Memory B cell (primary cell): ENCODE results near the gene UBASH3B.
A peak's percentile ranks its signal among the peaks of the same experiment; 100 is the strongest.

Experiments
- ATAC-seq: fragments of 150-1000 bp; cut with Tn5 transposase; 2 replicates; pipeline ENCODE4 v1.10.0; 2021; ENCODE audit warnings: low read depth, mild to moderate bottlenecking, moderate library complexity
- DNase-seq, 2 donors: peaks; one replicate each; pipeline ENCODE4 v3.0.0; 2022; ENCODE audit warnings: low spot score in 2 of 2
- H3K27ac Mint-ChIP-seq: one replicate; pipeline ENCODE4 v1.8.0; 2022; ENCODE audit warnings: mild to moderate bottlenecking, moderate library complexity, mixed read lengths
- H3K27me3 Mint-ChIP-seq: one replicate; pipeline ENCODE4 v1.8.0; 2022; ENCODE audit warnings: mixed read lengths
- H3K36me3 Mint-ChIP-seq: one replicate; pipeline ENCODE4 v1.8.0; 2022; ENCODE audit warnings: mild to moderate bottlenecking, mixed read lengths
- H3K4me1 Mint-ChIP-seq: one replicate; pipeline ENCODE4 v1.8.0; 2022; ENCODE audit warnings: mixed read lengths
- H3K4me3 Mint-ChIP-seq: one replicate; pipeline ENCODE4 v1.8.0; 2022; ENCODE audit warnings: mild to moderate bottlenecking, moderate library complexity, mixed read lengths
- H3K9me3 Mint-ChIP-seq: one replicate; pipeline ENCODE4 v1.8.0; 2022; ENCODE audit warnings: mixed read lengths

Gene UBASH3B

GRCh38 chr11:122746611-122747244 is 91.2 kb downstream of the UBASH3B start:
- ATAC-seq: no peak
- no peaks in the 10 kb centered on the region for H3K27me3 Mint-ChIP-seq
- H3K4me3 Mint-ChIP-seq: peak overlapping the region; percentile 30
- peak overlapping the region; percentile 92 for H3K27ac Mint-ChIP-seq
- H3K36me3 Mint-ChIP-seq: no peaks in the 10 kb centered on the region
- H3K4me1 Mint-ChIP-seq: peaks cover 30% of the 10 kb centered on the region
- peaks cover 2% of the 10 kb centered on the region for H3K9me3 Mint-ChIP-seq
- DNase-seq: no peak

GRCh38 chr11:122747351-122747781 is 91.8 kb downstream of the UBASH3B start:
- Mint-ChIP-seq H3K27me3 (no peaks in the 10 kb centered on the region), H3K4me1 (peaks cover 30% of the 10 kb centered on the region)
- no peak for ATAC-seq

GRCh38 chr11:122749005-122749687 is 93.6 kb downstream of the UBASH3B start:
- Mint-ChIP-seq H3K27ac (no peak overlapping the region), H3K4me3 (no peak overlapping the region), H3K36me3 (no peaks in the 10 kb centered on the region), H3K9me3 (peaks cover 2% of the 10 kb centered on the region), H3K27me3 (no peaks in the 10 kb centered on the region), H3K4me1 (peaks cover 30% of the 10 kb centered on the region)
- DNase-seq: peak in 1 of 2 donors; percentile 25
- ATAC-seq: peak; percentile 50

More at GRCh38 chr11:122747351-122747781, 91.8 kb downstream of the UBASH3B start:
- peaks cover 2% of the 10 kb centered on the region for H3K9me3 Mint-ChIP-seq
- DNase-seq: no peak
- no peak overlapping the region for H3K27ac Mint-ChIP-seq
- H3K4me3 Mint-ChIP-seq: no peak overlapping the region
- H3K36me3 Mint-ChIP-seq: no peaks in the 10 kb centered on the region

- Mint-ChIP-seq H3K27me3 (no peaks in the 10 kb centered on the region), H3K4me3 (no peak overlapping the region), H3K36me3 (no peaks in the 10 kb centered on the region), H3K9me3 (peaks cover 2% of the 10 kb centered on the region), H3K4me1 (peaks cover 37% of the 10 kb centered on the region), H3K27ac (no peak overlapping the region)
- ATAC-seq (no peak), DNase-seq (no peak)
Observed at GRCh38 chr11:122750049-122750448, 94.5 kb downstream of the UBASH3B start.

GRCh38 chr11:122751292-122752070 is 96.0 kb downstream of the UBASH3B start:
- Mint-ChIP-seq H3K27me3 (no peaks in the 10 kb centered on the region), H3K36me3 (no peaks in the 10 kb centered on the region), H3K4me1 (peaks cover 31% of the 10 kb centered on the region), H3K9me3 (peaks cover 2% of the 10 kb centered on the region), H3K27ac (no peak overlapping the region), H3K4me3 (no peak overlapping the region)
- ATAC-seq (no peak), DNase-seq (no peak)

- H3K27ac Mint-ChIP-seq: no peak overlapping the region
- no peaks in the 10 kb centered on the region for H3K36me3 Mint-ChIP-seq
- H3K4me3 Mint-ChIP-seq: no peak overlapping the region
- ATAC-seq (no peak), DNase-seq (no peak)
- H3K27me3 Mint-ChIP-seq: no peaks in the 10 kb centered on the region
- peaks cover 22% of the 10 kb centered on the region for H3K4me1 Mint-ChIP-seq
- no peaks in the 10 kb centered on the region for H3K9me3 Mint-ChIP-seq
Observed at GRCh38 chr11:122754028-122754427, 98.5 kb downstream of the UBASH3B start.

- H3K36me3 Mint-ChIP-seq: no peaks in the 10 kb centered on the region
- peak; percentile 32 for ATAC-seq
- no peaks in the 10 kb centered on the region for H3K9me3 Mint-ChIP-seq
- peak; percentile 20 to 31 for DNase-seq
- no peak overlapping the region for H3K4me3 Mint-ChIP-seq
- H3K4me1 Mint-ChIP-seq: peaks cover 18% of the 10 kb centered on the region
- H3K27me3 Mint-ChIP-seq: no peaks in the 10 kb centered on the region
- H3K27ac Mint-ChIP-seq: no peak overlapping the region
Observed at GRCh38 chr11:122754553-122755322, 99.2 kb downstream of the UBASH3B start.

GRCh38 chr11:122755409-122755808 is 99.9 kb downstream of the UBASH3B start:
- Mint-ChIP-seq H3K27ac (no peak overlapping the region), H3K36me3 (no peaks in the 10 kb centered on the region), H3K27me3 (no peaks in the 10 kb centered on the region), H3K4me3 (no peak overlapping the region), H3K4me1 (peaks cover 18% of the 10 kb centered on the region), H3K9me3 (no peaks in the 10 kb centered on the region)
- ATAC-seq: no peak
- no peak for DNase-seq

- Mint-ChIP-seq H3K27me3 (no peaks in the 10 kb centered on the region), H3K27ac (peak overlapping the region; percentile 10), H3K36me3 (no peaks in the 10 kb centered on the region), H3K4me3 (no peak overlapping the region), H3K4me1 (peaks cover 18% of the 10 kb centered on the region), H3K9me3 (no peaks in the 10 kb centered on the region)
- no peak for DNase-seq
- no peak for ATAC-seq
Observed at GRCh38 chr11:122755941-122756340, 100.4 kb downstream of the UBASH3B start.

GRCh38 chr11:122756417-122756816 is 100.9 kb downstream of the UBASH3B start:
- Mint-ChIP-seq H3K36me3 (no peaks in the 10 kb centered on the region), H3K4me1 (peaks cover 18% of the 10 kb centered on the region), H3K4me3 (no peak overlapping the region), H3K27me3 (no peaks in the 10 kb centered on the region), H3K27ac (peak overlapping the region; percentile 10), H3K9me3 (no peaks in the 10 kb centered on the region)
- ATAC-seq (peak; percentile 100), DNase-seq (peak; percentile 56 to 72)

GRCh38 chr11:122757201-122757600 is 101.7 kb downstream of the UBASH3B start:
- no peak overlapping the region for H3K27ac Mint-ChIP-seq
- ATAC-seq (no peak), DNase-seq (no peak)
- H3K27me3 Mint-ChIP-seq: no peaks in the 10 kb centered on the region
- peaks cover 18% of the 10 kb centered on the region for H3K4me1 Mint-ChIP-seq
- H3K4me3 Mint-ChIP-seq: no peak overlapping the region
- no peaks in the 10 kb centered on the region for H3K9me3 Mint-ChIP-seq
- no peaks in the 10 kb centered on the region for H3K36me3 Mint-ChIP-seq

GRCh38 chr11:122758339-122758738 is 102.8 kb downstream of the UBASH3B start:
- no peak for ATAC-seq
- peaks cover 18% of the 10 kb centered on the region for H3K4me1 Mint-ChIP-seq
- H3K9me3 Mint-ChIP-seq: no peaks in the 10 kb centered on the region
- DNase-seq: no peak
- H3K27me3 Mint-ChIP-seq: peaks cover 2% of the 10 kb centered on the region
- H3K36me3 Mint-ChIP-seq: no peaks in the 10 kb centered on the region
- H3K27ac Mint-ChIP-seq: no peak overlapping the region
- H3K4me3 Mint-ChIP-seq: no peak overlapping the region

- Mint-ChIP-seq H3K4me1 (peaks cover 18% of the 10 kb centered on the region), H3K27ac (no peak overlapping the region), H3K36me3 (no peaks in the 10 kb centered on the region), H3K27me3 (peaks cover 2% of the 10 kb centered on the region), H3K4me3 (no peak overlapping the region), H3K9me3 (no peaks in the 10 kb centered on the region)
- DNase-seq: no peak
- ATAC-seq: no peak
Observed at GRCh38 chr11:122758974-122759373, 103.5 kb downstream of the UBASH3B start.
